Activated T-cell treated with anti-CD3 and anti-CD28 coated beads for 48 hours (primary cell): ENCODE measurements around the gene DESI1.

Source experiments
- DNase-seq: peaks from one replicate; pipeline ENCODE4 v3.0.0-alpha.2; 2020; ENCODE audit warnings: low read depth

DESI1 gene

GRCh38 chr22:41557401-41558240, 63.2 kb downstream of the DESI1 start:
- peak; percentile 10 for DNase-seq

- DNase-seq: no peak
Measured at GRCh38 chr22:41556561-41556960, 64.3 kb downstream of the DESI1 start.

GRCh38 chr22:41555325-41555982, 65.4 kb downstream of the DESI1 start:
- no peak for DNase-seq

- no peak for DNase-seq
Measured at GRCh38 chr22:41551877-41552582, 68.8 kb downstream of the DESI1 start.

- no peak for DNase-seq
Measured at GRCh38 chr22:41550952-41551491, 69.8 kb downstream of the DESI1 start.

GRCh38 chr22:41548830-41549211, 72.0 kb downstream of the DESI1 start:
- DNase-seq: no peak
